Cardiac muscle cell (in vitro differentiated cells and primary cell): ENCODE data around the gene PLAGL2. TPM values are rescaled to one million over a fixed set of nuclear protein-coding genes. Genes with fewer than 3 reads are reported as not detected.
A peak's percentile ranks its signal among the peaks of the same experiment; 100 is the strongest.

ENCODE experiments used
- DNase-seq, 2 donors: peaks; one replicate each; pipeline versions ENCODE4 v3.0.0 to v3.0.0-alpha.2; 2010 to 2017; ENCODE audit warnings: low read depth in 1 of 2, low spot score in 1 of 2
- H3K27ac ChIP-seq: fragments of 200-600 bp; sonication (generic); 2 replicates; pipeline ENCODE4 v1.5.1; 2016
- H3K27me3 ChIP-seq: fragments of 200-600 bp; sonication (generic); 2 replicates; pipeline ENCODE4 v1.6.0; 2016; ENCODE audit warnings: control low read depth
- H3K36me3 ChIP-seq: fragments of 200-600 bp; sonication (generic); 2 replicates; pipeline ENCODE4 v1.5.1; 2016; ENCODE audit warnings: control low read depth
- H3K4me1 ChIP-seq: fragments of 200-600 bp; sonication (generic); 2 replicates; pipeline ENCODE4 v1.8.1; 2017; ENCODE audit warnings: low read depth, mild to moderate bottlenecking, mixed run types
- H3K4me3 ChIP-seq: fragments of 200-600 bp; sonication (generic); 2 replicates; pipeline ENCODE4 v1.5.1; 2016; ENCODE audit warnings: mild to moderate bottlenecking
- H3K9me3 ChIP-seq: fragments of 200-600 bp; sonication (generic); 2 replicates; pipeline ENCODE4 v1.5.1; 2017; ENCODE audit warnings: low read depth, mild to moderate bottlenecking, control low read depth
- CTCF ChIP-seq: IDR thresholded peaks from 2 replicates; pipeline ENCODE4 v1.5.1; 2012; ENCODE audit warnings: low read depth, mild to moderate bottlenecking, low read length
- polyA plus RNA-seq: library from polyadenylated mRNA; unstranded; fragments of >200 nt; fragmentation: Nextera tagmentation; extraction: Ambion mirVana; gene quantifications from 2 replicates; pipeline ENCODE4 v1.2.1, GENCODE V29; 2016
- total RNA-seq: library from RNA; depleted of rRNA; stranded (reverse); fragments of >200 nt; gene quantifications from 2 replicates; pipeline ENCODE4 v1.2.3, GENCODE V29; 2016

The PLAGL2 gene
- total and polyA plus RNA-seq, 2 experiments from 2014 or later = 18.3 to 29.8 TPM

- Histone ChIP-seq H3K27me3 (no peaks in the 10 kb centered on the region), H3K36me3 (peaks cover 27% of the 10 kb centered on the region), H3K4me1 (no peaks in the 10 kb centered on the region), H3K9me3 (no peaks in the 10 kb centered on the region), H3K27ac (no peak overlapping the region), H3K4me3 (no peak overlapping the region)
- TF ChIP-seq CTCF = no peak
- no peak for DNase-seq
These were observed 25.7 kb upstream of the PLAGL2 start for GRCh38 chr20:32233286-32233685.

- Histone ChIP-seq H3K27ac (no peak overlapping the region), H3K4me3 (no peak overlapping the region), H3K27me3 (no peaks in the 10 kb centered on the region), H3K36me3 (peaks cover 27% of the 10 kb centered on the region), H3K9me3 (no peaks in the 10 kb centered on the region), H3K4me1 (no peaks in the 10 kb centered on the region)
- no peak for DNase-seq
- TF ChIP-seq CTCF = no peak
These were observed 24.9 kb upstream of the PLAGL2 start for GRCh38 chr20:32232326-32232886.

GRCh38 chr20:32231847-32232246, 24.3 kb upstream of the PLAGL2 start:
- no peak for TF ChIP-seq CTCF
- Histone ChIP-seq H3K36me3 (peaks cover 27% of the 10 kb centered on the region), H3K27ac (no peak overlapping the region), H3K4me3 (no peak overlapping the region), H3K4me1 (no peaks in the 10 kb centered on the region), H3K9me3 (no peaks in the 10 kb centered on the region), H3K27me3 (no peaks in the 10 kb centered on the region)
- DNase-seq = peak in 1 of 2 donors; percentile 58

GRCh38 chr20:32231245-32231644, 23.7 kb upstream of the PLAGL2 start:
- Histone ChIP-seq H3K27ac (no peak overlapping the region), H3K27me3 (no peaks in the 10 kb centered on the region), H3K9me3 (no peaks in the 10 kb centered on the region), H3K4me1 (no peaks in the 10 kb centered on the region), H3K36me3 (peaks cover 27% of the 10 kb centered on the region), H3K4me3 (no peak overlapping the region)
- DNase-seq = no peak
- TF ChIP-seq CTCF = no peak

- no peak for TF ChIP-seq CTCF
- no peak overlapping the region for H3K4me3 ChIP-seq
- no peak for DNase-seq
- H3K4me1 ChIP-seq = no peaks in the 10 kb centered on the region
- no peaks in the 10 kb centered on the region for H3K9me3 ChIP-seq
- no peak overlapping the region for H3K27ac ChIP-seq
- H3K27me3 ChIP-seq = no peaks in the 10 kb centered on the region
- H3K36me3 ChIP-seq = peaks cover 27% of the 10 kb centered on the region
These were observed 23.2 kb upstream of the PLAGL2 start for GRCh38 chr20:32230707-32231106.

GRCh38 chr20:32229251-32229747, 21.8 kb upstream of the PLAGL2 start:
- Histone ChIP-seq H3K4me3 (no peak overlapping the region), H3K9me3 (no peaks in the 10 kb centered on the region), H3K27ac (no peak overlapping the region), H3K4me1 (no peaks in the 10 kb centered on the region), H3K27me3 (no peaks in the 10 kb centered on the region), H3K36me3 (peaks cover 27% of the 10 kb centered on the region)
- DNase-seq = no peak
- TF ChIP-seq CTCF = no peak
